H1 (cell line): ENCODE results near the gene HP1BP3. TPM values are rescaled to one million over a fixed set of nuclear protein-coding genes. Genes with fewer than 3 reads are reported as not detected.

ENCODE experiments used
- CTCF ChIA-PET: fragments of 300-600 bp; sonication (Branson Sonifier 250); formaldehyde crosslinking; loops from one replicate; lab custom pipeline; 2021; ENCODE audit not compliant: partially characterized antibody; lab: Charles Lee
- POLR2A ChIA-PET: fragments of 300-600 bp; sonication (Branson Sonifier 250); formaldehyde crosslinking; loops from one replicate; lab custom pipeline; 2021; ENCODE audit warnings: inconsistent platforms; ENCODE audit not compliant: partially characterized antibody; lab: Charles Lee
- DNase-seq, 2 experiments: peaks; one replicate each; pipeline versions ENCODE4 v3.0.0 to v3.0.0-alpha.2; 2010 to 2022; ENCODE audit warnings: low spot score in 2 of 2, low read depth in 1 of 2, mixed read lengths in 1 of 2
- FAIRE-seq: peaks from 2 replicates; lab custom pipeline; 2011; peaks lifted over from hg19 to GRCh38; lab: Jason Lieb, UNC
- H2AFZ ChIP-seq: 2 replicates; pipeline ENCODE4 v1.8.1; 2012; ENCODE audit warnings: low read length, inconsistent platforms
- H2AK5ac ChIP-seq: 2 replicates; pipeline ENCODE4 v1.6.1; 2013; ENCODE audit warnings: low read depth, low read length
- H2BK120ac ChIP-seq: replicated peaks from 2 replicates; pipeline ENCODE3; 2013; ENCODE audit warnings: low read depth, low read length, inconsistent platforms
- H2BK12ac ChIP-seq: 2 replicates; pipeline ENCODE4 v1.6.1; 2013; ENCODE audit warnings: low read depth, low read length
- H2BK15ac ChIP-seq: 2 replicates; pipeline ENCODE4 v1.6.1; 2013; ENCODE audit warnings: low read length
- H2BK20ac ChIP-seq: 2 replicates; pipeline ENCODE4 v1.6.1; 2013; ENCODE audit warnings: low read length
- H2BK5ac ChIP-seq: 2 replicates; pipeline ENCODE4 v1.6.1; 2013; ENCODE audit warnings: low read depth, low read length
- H3K14ac ChIP-seq: 2 replicates; pipeline ENCODE4 v1.6.1; 2013; ENCODE audit warnings: inconsistent platforms; ENCODE audit not compliant: insufficient read length
- H3K18ac ChIP-seq: 2 replicates; pipeline ENCODE4 v1.6.1; 2013; ENCODE audit warnings: low read length; ENCODE audit errors: extremely low read depth
- H3K23ac ChIP-seq: 2 replicates; pipeline ENCODE4 v1.6.1; 2013; ENCODE audit warnings: inconsistent platforms; ENCODE audit not compliant: insufficient read length
- H3K23me2 ChIP-seq: 2 replicates; pipeline ENCODE4 v1.6.1; 2013; ENCODE audit warnings: low read depth, low read length
- H3K27ac ChIP-seq: 2 replicates; pipeline ENCODE4 v1.6.1; 2011; ENCODE audit warnings: low read depth, low read length, inconsistent platforms
- H3K27me3 ChIP-seq, 4 experiments: replicated peaks in 1 of 4; 1 replicate in 1 of 4; 2 replicates in 3 of 4; pipeline versions ENCODE4 v1.6.1 to v1.8.1; 2011 to 2013; ENCODE audit warnings: low read length in 3 of 4, mild to moderate bottlenecking in 3 of 4, inconsistent platforms in 2 of 4, mixed read lengths in 2 of 4, moderate library complexity in 1 of 4; ENCODE audit not compliant: control insufficient read depth in 3 of 4, insufficient read depth in 3 of 4; ENCODE audit errors: extremely low read depth in 1 of 4
- H3K36me3 ChIP-seq, 4 experiments: 2 replicates each; pipeline versions ENCODE4 v1.6.1 to v1.8.1; 2011 to 2013; ENCODE audit warnings: mild to moderate bottlenecking in 4 of 4, low read length in 3 of 4, moderate library complexity in 2 of 4, control low read depth in 1 of 4, inconsistent platforms in 1 of 4; ENCODE audit not compliant: insufficient read depth in 4 of 4, control insufficient read depth in 2 of 4
- H3K4ac ChIP-seq: replicated peaks from 2 replicates; pipeline ENCODE3; 2013; ENCODE audit warnings: low read length, low read depth, mixed read lengths, inconsistent platforms; ENCODE audit not compliant: insufficient read length
- H3K4me1 ChIP-seq, 4 experiments: replicated peaks in 1 of 4; 1 replicate in 1 of 4; 2 replicates in 3 of 4; pipeline versions ENCODE4 v1.6.1 to v1.8.1; 2011 to 2013; ENCODE audit warnings: low read length in 3 of 4, inconsistent platforms in 2 of 4, mixed read lengths in 1 of 4; ENCODE audit not compliant: insufficient read depth in 4 of 4, control insufficient read depth in 3 of 4
- H3K4me2 ChIP-seq, 2 experiments: 2 replicates each; pipeline versions ENCODE4 v1.6.1 to v1.8.1; 2011 to 2013; ENCODE audit warnings: low read depth in 2 of 2, low read length in 2 of 2, control low read depth in 1 of 2, inconsistent platforms in 1 of 2, mild to moderate bottlenecking in 1 of 2; ENCODE audit not compliant: insufficient read depth in 1 of 2
- H3K4me3 ChIP-seq, 4 experiments: fragments of 200-600, 300-600 bp in 1 of 4; sonication (generic), shearing (Covaris generic), sonication (Bioruptor Twin) in 1 of 4; 2 replicates each; pipeline versions ENCODE4 v1.5.1 to v1.8.1; 2011 to 2016; ENCODE audit warnings: low read length in 4 of 4, low read depth in 3 of 4, control low read depth in 2 of 4, inconsistent platforms in 2 of 4, mild to moderate bottlenecking in 2 of 4, mixed read lengths in 1 of 4, moderate library complexity in 1 of 4; ENCODE audit not compliant: insufficient read depth in 2 of 4; ENCODE audit errors: extremely low read depth in 1 of 4
- H3K56ac ChIP-seq: replicated peaks from 2 replicates; pipeline ENCODE3; 2013; ENCODE audit warnings: low read depth, mild to moderate bottlenecking, mixed read lengths, low read length, inconsistent platforms; ENCODE audit not compliant: insufficient read length
- H3K79me1 ChIP-seq: 2 replicates; pipeline ENCODE4 v1.6.1; 2013; ENCODE audit warnings: low read depth, low read length, control low read depth
- H3K79me2 ChIP-seq, 2 experiments: 2 replicates each; pipeline versions ENCODE4 v1.6.1 to v1.8.1; 2012 to 2013; ENCODE audit warnings: low read length in 2 of 2, mild to moderate bottlenecking in 2 of 2, inconsistent platforms in 1 of 2; ENCODE audit not compliant: insufficient read depth in 2 of 2, control insufficient read depth in 1 of 2
- H3K9ac ChIP-seq, 4 experiments: replicated peaks in 1 of 4; 1 replicate in 1 of 4; 2 replicates in 3 of 4; pipeline versions ENCODE4 v1.6.1 to v1.8.1; 2011 to 2013; ENCODE audit warnings: low read depth in 3 of 4, low read length in 3 of 4, control low read depth in 2 of 4, mild to moderate bottlenecking in 2 of 4, moderate library complexity in 2 of 4, inconsistent platforms in 1 of 4; ENCODE audit errors: extremely low read depth in 1 of 4
- H3K9me3 ChIP-seq, 2 experiments: 2 replicates each; pipeline versions ENCODE4 v1.6.1 to v1.8.1; 2012 to 2013; ENCODE audit warnings: mild to moderate bottlenecking in 2 of 2, moderate library complexity in 2 of 2, control low read depth in 1 of 2, inconsistent platforms in 1 of 2, low read depth in 1 of 2, low read length in 1 of 2, mixed read lengths in 1 of 2; ENCODE audit not compliant: insufficient read depth in 2 of 2
- H4K20me1 ChIP-seq, 2 experiments: replicated peaks in 1 of 2; 2 replicates each; pipeline versions ENCODE3 to v1.8.1; 2011 to 2013; ENCODE audit warnings: inconsistent platforms in 2 of 2, low read length in 2 of 2, mild to moderate bottlenecking in 1 of 2; ENCODE audit not compliant: insufficient read depth in 2 of 2, control insufficient read depth in 1 of 2
- H4K5ac ChIP-seq: 2 replicates; pipeline ENCODE4 v1.6.1; 2013; ENCODE audit warnings: low read length, low read depth, mixed read lengths, inconsistent platforms; ENCODE audit not compliant: insufficient read length
- H4K8ac ChIP-seq: 2 replicates; pipeline ENCODE4 v1.8.0; 2013; ENCODE audit warnings: mild to moderate bottlenecking, moderate library complexity, low read length, inconsistent platforms; ENCODE audit not compliant: insufficient read depth; ENCODE audit errors: extremely low read depth
- H4K91ac ChIP-seq: replicated peaks from 2 replicates; pipeline ENCODE3; 2013; ENCODE audit warnings: low read length, mixed read lengths, inconsistent platforms; ENCODE audit not compliant: insufficient read length
- SAP30 ChIP-seq: fragments of 300-600 bp; sonication (generic); IDR thresholded peaks from 2 replicates; pipeline ENCODE4 v1.7.1; 2012; ENCODE audit warnings: low read length, moderate library complexity, mild to moderate bottlenecking, inconsistent platforms; ENCODE audit not compliant: insufficient read depth, insufficient replicate concordance
- SIN3A ChIP-seq, 2 experiments: IDR thresholded peaks in 1 of 2; conservative IDR thresholded peaks in 1 of 2; 2 replicates each; pipeline ENCODE4 v1.6.1; 2011 to 2012; ENCODE audit warnings: low read length in 2 of 2, improper control_type of control experiment in 1 of 2, low read depth in 1 of 2, mild to moderate bottlenecking in 1 of 2
- TCF12 ChIP-seq: IDR thresholded peaks from 2 replicates; pipeline ENCODE4 v1.6.1; 2011; ENCODE audit warnings: low read depth, mild to moderate bottlenecking, low read length
- WGBS, 2 experiments: shearing (Covaris generic) in 1 of 2; methylation state at CpG; one replicate each; pipeline versions ENCODE4 v1.1.6 to v1.1.7; 2013 to 2015; ENCODE audit warnings: low lambda C conversion rate in 2 of 2, mixed read lengths in 2 of 2, inconsistent platforms in 1 of 2, low coverage in 1 of 2, missing lambda C conversion rate in 1 of 2; ENCODE audit not compliant: insufficient replicate concordance in 2 of 2, insufficient coverage in 1 of 2, insufficient read length in 1 of 2; ENCODE audit errors: extremely low coverage in 1 of 2, missing lambda C conversion rate in 1 of 2; 5-methylcytosine and 5-hydroxymethylcytosine counted together
- polyA plus RNA-seq, 7 experiments: library from polyadenylated mRNA; depleted of rRNA in 3 of 7; stranded (reverse) in 5 of 7; unstranded in 2 of 7; fragments of >200 nt in 5 of 7; fragments of 200-250 nt in 2 of 7; gene quantifications; 1 replicate in 5 of 7; 2 replicates in 1 of 7; 4 replicates in 1 of 7; pipeline versions ENCODE4 v1.2.1 to v1.2.3, GENCODE V29; 2011 to 2013; ENCODE audit warnings: missing spikeins in 2 of 7, mixed read lengths in 2 of 7
- total RNA-seq: library from RNA; stranded (reverse); fragmentation: NEBNext Ultra II Directional; extraction: Animal tissue kit (Norgen Biotek cat#: 25700); gene quantifications from 2 replicates; pipeline ENCODE4 v1.2.1, GENCODE V29; 2021

Gene HP1BP3
- total and polyA plus RNA-seq, 2 of the 8 experiments (the other 6 are each of a cell fraction or from before 2014, with no cell fraction given), result 47.4 to 125 TPM

DNA sequence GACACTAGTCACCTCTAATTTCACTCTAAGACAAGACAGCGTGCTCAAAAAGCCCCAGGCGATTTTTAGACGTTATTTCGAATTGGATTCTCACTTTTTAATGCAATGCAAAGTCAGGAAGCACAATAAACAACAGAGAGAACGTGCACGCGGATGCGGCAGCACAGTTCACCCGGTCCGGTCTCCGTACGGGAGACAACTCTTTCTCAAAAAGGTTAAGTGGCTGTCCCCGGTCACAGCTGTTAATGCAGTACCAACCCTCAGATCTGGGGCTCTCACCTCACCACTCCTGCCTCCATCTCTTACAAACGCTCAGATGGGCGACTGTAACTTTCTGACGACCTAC is 1.2 kb downstream of the HP1BP3 start:
- Histone ChIP-seq H3K14ac (no peak overlapping the region), H3K9ac (peak overlapping the region; percentile 94 to 99 (median 97)), H2BK120ac (no peak overlapping the region), H2BK20ac (no peak overlapping the region), H3K23ac (no peak overlapping the region), H3K18ac (peak overlapping the region; percentile 84), H3K9me3 (no peaks in the 10 kb centered on the region), H4K5ac (peak overlapping the region; percentile 94), H2BK12ac (no peak overlapping the region), H3K79me2 (peaks cover 19 to 51% of the 10 kb centered on the region in 2 experiments), H3K4me3 (peak overlapping the region; percentile 82 to 99 (median 92)), H3K27me3 (no peaks in the 10 kb centered on the region), H4K8ac (peak overlapping the region; percentile 90; the same call in 1 of the 2 replicates), H3K23me2 (peaks cover 5% of the 10 kb centered on the region; the same call in 1 of the 2 replicates), H2AK5ac (no peak overlapping the region), H3K4me1 (peaks cover 0 to 6% (median 6%) of the 10 kb centered on the region in 4 experiments; a peak in 3 of 7 replicates), H2AFZ (no peak overlapping the region; the same call in 1 of the 2 replicates), H2BK5ac (peak overlapping the region; percentile 95), H2BK15ac (no peak overlapping the region), H3K56ac (peak overlapping the region; percentile 54), H4K20me1 (peaks cover 6 to 12% of the 10 kb centered on the region in 2 experiments), H4K91ac (peak overlapping the region; percentile 94), H3K27ac (peak overlapping the region; percentile 95), H3K36me3 (no peaks in the 10 kb centered on the region), H3K79me1 (no peaks in the 10 kb centered on the region), H3K4me2 (peak overlapping the region; percentile 66 to 81), H3K4ac (no peak overlapping the region)
- ChIA-PET POLR2A (interaction anchor here (1.0 to 1.7 kb wide), 15 partner anchors 10 to 559 kb away, joined by 3 to 15 read pairs (median 4); partner anchors contain the start of gene KIF17), CTCF (interaction anchor here (1.0 to 1.2 kb wide), 2 partner anchors 89 to 548 kb away, joined by 3 to 4 read pairs; no protein-coding TSS in a partner anchor)
- FAIRE-seq (no peak), DNase-seq (no peak)
- peak in 1 of 2 experiments; percentile 21; a peak in 1 of 4 replicates for TF ChIP-seq SIN3A (conservative IDR thresholded peaks at IDR 0.05 in 1 of 2, IDR thresholded peaks at IDR 0.05 in 1 of 2; ENCODE audit: low read depth in 1 of 2, low read length in 2 of 2)
- TF ChIP-seq TCF12, result no peak
- peak; percentile 73 for TF ChIP-seq SAP30
- WGBS, 2 experiments, result 2% methylated on average over 16 of the region's 16 CpGs; no CpG with 5 or more reads in 1 of the 2 experiments
